Cardiac muscle cell (in vitro differentiated cells and primary cell): Measurements from ENCODE around the gene ARHGAP5. TPM values are rescaled to one million over a fixed set of nuclear protein-coding genes. Genes with fewer than 3 reads are reported as not detected.

ENCODE experiments used
- DNase-seq, 2 donors: peaks; one replicate each; pipeline versions ENCODE4 v3.0.0 to v3.0.0-alpha.2; 2010 to 2017; ENCODE audit warnings: low read depth in 1 of 2, low spot score in 1 of 2
- H3K27ac ChIP-seq: fragments of 200-600 bp; sonication (generic); 2 replicates; pipeline ENCODE4 v1.5.1; 2016
- H3K27me3 ChIP-seq: fragments of 200-600 bp; sonication (generic); 2 replicates; pipeline ENCODE4 v1.6.0; 2016; ENCODE audit warnings: control low read depth
- H3K36me3 ChIP-seq: fragments of 200-600 bp; sonication (generic); 2 replicates; pipeline ENCODE4 v1.5.1; 2016; ENCODE audit warnings: control low read depth
- H3K4me1 ChIP-seq: fragments of 200-600 bp; sonication (generic); 2 replicates; pipeline ENCODE4 v1.8.1; 2017; ENCODE audit warnings: low read depth, mild to moderate bottlenecking, mixed run types
- H3K4me3 ChIP-seq: fragments of 200-600 bp; sonication (generic); 2 replicates; pipeline ENCODE4 v1.5.1; 2016; ENCODE audit warnings: mild to moderate bottlenecking
- H3K9me3 ChIP-seq: fragments of 200-600 bp; sonication (generic); 2 replicates; pipeline ENCODE4 v1.5.1; 2017; ENCODE audit warnings: low read depth, mild to moderate bottlenecking, control low read depth
- CTCF ChIP-seq: IDR thresholded peaks from 2 replicates; pipeline ENCODE4 v1.5.1; 2012; ENCODE audit warnings: low read depth, mild to moderate bottlenecking, low read length
- polyA plus RNA-seq: library from polyadenylated mRNA; unstranded; fragments of >200 nt; fragmentation: Nextera tagmentation; extraction: Ambion mirVana; gene quantifications from 2 replicates; pipeline ENCODE4 v1.2.1, GENCODE V29; 2016
- total RNA-seq: library from RNA; depleted of rRNA; stranded (reverse); fragments of >200 nt; gene quantifications from 2 replicates; pipeline ENCODE4 v1.2.3, GENCODE V29; 2016

ARHGAP5 gene
- total and polyA plus RNA-seq, 2 experiments from 2014 or later = 12.9 to 77.5 TPM

- DNase-seq = no peak
- Histone ChIP-seq H3K27ac (peak overlapping the region; percentile 41), H3K27me3 (no peaks in the 10 kb centered on the region), H3K4me1 (peaks cover 61% of the 10 kb centered on the region), H3K4me3 (no peak overlapping the region), H3K9me3 (no peaks in the 10 kb centered on the region), H3K36me3 (no peaks in the 10 kb centered on the region)
- TF ChIP-seq CTCF = no peak
These were observed 6.2 kb downstream of the ARHGAP5 start for GRCh38 chr14:32083315-32083624.

GRCh38 chr14:32083789-32084188 lies 6.7 kb downstream of the ARHGAP5 start:
- no peak for DNase-seq
- peaks cover 61% of the 10 kb centered on the region for H3K4me1 ChIP-seq
- H3K4me3 ChIP-seq = no peak overlapping the region
- no peak for TF ChIP-seq CTCF
- no peaks in the 10 kb centered on the region for H3K9me3 ChIP-seq
- H3K27ac ChIP-seq = peak overlapping the region; percentile 41
- H3K27me3 ChIP-seq = no peaks in the 10 kb centered on the region
- H3K36me3 ChIP-seq = no peaks in the 10 kb centered on the region

GRCh38 chr14:32085182-32085844 lies 8.2 kb downstream of the ARHGAP5 start:
- H3K36me3 ChIP-seq = no peaks in the 10 kb centered on the region
- H3K4me1 ChIP-seq = peaks cover 56% of the 10 kb centered on the region
- peak overlapping the region; percentile 81 for H3K27ac ChIP-seq
- no peaks in the 10 kb centered on the region for H3K9me3 ChIP-seq
- H3K27me3 ChIP-seq = no peaks in the 10 kb centered on the region
- H3K4me3 ChIP-seq = no peak overlapping the region
- TF ChIP-seq CTCF = no peak
- no peak for DNase-seq

GRCh38 chr14:32085845-32086383 lies 8.8 kb downstream of the ARHGAP5 start:
- H3K4me1 ChIP-seq = peaks cover 56% of the 10 kb centered on the region
- H3K4me3 ChIP-seq = no peak overlapping the region
- TF ChIP-seq CTCF = no peak
- no peaks in the 10 kb centered on the region for H3K9me3 ChIP-seq
- no peak for DNase-seq
- H3K27me3 ChIP-seq = no peaks in the 10 kb centered on the region
- H3K27ac ChIP-seq = peak overlapping the region; percentile 81
- no peaks in the 10 kb centered on the region for H3K36me3 ChIP-seq

- no peak for TF ChIP-seq CTCF
- peak in 1 of 2 donors; percentile 37 for DNase-seq
- Histone ChIP-seq H3K27me3 (no peaks in the 10 kb centered on the region), H3K9me3 (no peaks in the 10 kb centered on the region), H3K36me3 (peaks cover 3% of the 10 kb centered on the region), H3K4me1 (peaks cover 48% of the 10 kb centered on the region), H3K27ac (no peak overlapping the region), H3K4me3 (no peak overlapping the region)
These were observed 10.2 kb downstream of the ARHGAP5 start for GRCh38 chr14:32087173-32087861.
